HG02840 (cell line): ENCODE results near the gene TWF1.
"Not testable (repeated sequence)": the region's sequence is repeated elsewhere in the genome, so short reads cannot be mapped to it uniquely, and the experiment has no call there.

Experiments used
- ATAC-seq: cut with Tn5 transposase; IDR thresholded peaks from one replicate; pipeline ENCODE4 v1.9.1; 2021; ENCODE audit warnings: mild to moderate bottlenecking, moderate library complexity, moderate number of reproducible peaks; ENCODE audit not compliant: unreplicated experiment, low FRiP score

TWF1 gene

DNA sequence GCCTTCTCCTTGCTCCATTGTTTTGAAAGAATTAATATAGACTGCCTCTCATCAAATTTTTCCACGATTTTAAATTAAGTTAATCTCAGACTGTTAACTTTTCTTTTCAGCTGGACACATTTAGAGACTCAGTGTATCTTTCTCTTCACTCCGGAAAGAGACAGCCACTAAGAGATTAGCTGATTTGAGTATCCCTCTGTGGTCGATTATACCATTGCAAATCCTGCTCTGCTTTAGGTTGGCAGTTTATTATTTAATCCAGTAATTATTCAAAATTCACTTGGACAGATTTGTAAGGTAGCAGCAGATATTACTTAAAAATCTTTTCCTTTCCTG is 588 bp upstream of the TWF1 start:
- no peak for ATAC-seq

DNA sequence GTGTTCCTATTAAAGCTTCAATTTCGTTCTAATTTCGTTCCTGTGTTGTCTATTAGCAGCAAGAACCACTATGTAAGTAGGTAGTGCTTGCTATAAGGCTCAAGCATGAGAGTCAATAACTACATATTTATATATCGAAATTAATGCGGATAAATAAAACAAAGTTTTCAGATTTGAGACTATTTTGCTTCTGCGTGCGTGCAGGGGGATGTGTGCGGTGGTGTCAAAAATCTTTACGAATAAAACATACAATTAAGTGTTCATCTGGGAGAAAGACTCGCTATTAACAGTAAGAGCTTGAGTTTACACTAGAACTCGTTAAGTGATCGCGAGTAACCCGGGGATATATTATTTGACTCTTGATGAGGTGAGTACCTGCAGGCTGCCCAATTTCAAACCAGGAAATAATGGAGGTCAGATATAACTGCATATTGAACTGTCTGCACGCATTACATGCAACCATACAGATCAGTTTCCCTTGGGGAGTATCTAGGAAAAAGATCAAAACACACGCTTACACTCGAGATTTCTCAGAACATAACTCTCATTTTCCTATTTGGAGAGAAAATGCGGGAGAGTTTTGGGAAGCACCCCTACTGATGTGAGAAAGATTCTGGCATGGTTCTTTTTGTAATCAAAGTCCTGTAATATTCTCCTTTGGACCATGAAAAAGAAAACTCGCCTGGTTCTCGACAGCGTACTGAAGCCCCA is 813 bp downstream of the TWF1 start:
- ATAC-seq: no peak

- no peak for ATAC-seq
Measured at GRCh38 chr12:43797561-43798217, 8.4 kb downstream of the TWF1 start.

DNA sequence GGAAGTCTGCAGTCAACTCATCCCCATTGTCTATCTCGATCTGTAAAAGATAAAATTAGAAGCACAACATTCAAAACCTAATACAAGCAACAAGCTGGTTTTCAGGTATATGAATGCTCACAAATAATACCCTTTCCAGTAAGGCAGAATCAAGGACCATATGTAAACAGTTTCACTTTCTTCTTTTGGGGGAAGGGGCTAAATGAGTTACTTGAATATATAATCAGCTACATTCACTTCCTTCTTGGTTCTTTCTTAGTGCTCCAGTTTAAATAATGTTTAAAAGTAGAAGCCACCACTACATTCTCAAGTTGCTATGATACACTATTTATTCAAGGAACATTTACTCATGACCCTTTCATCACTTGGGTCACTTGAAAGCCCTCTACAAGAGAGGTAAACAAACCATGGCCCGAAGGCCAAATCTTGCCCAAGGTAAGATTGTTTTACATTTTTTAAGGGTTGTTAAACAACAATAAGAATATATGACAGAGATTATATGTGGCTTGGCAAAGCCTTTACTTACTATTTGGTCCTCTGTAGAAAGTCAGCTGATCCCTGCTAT is 10.3 kb downstream of the TWF1 start:
- ATAC-seq: no peak

DNA sequence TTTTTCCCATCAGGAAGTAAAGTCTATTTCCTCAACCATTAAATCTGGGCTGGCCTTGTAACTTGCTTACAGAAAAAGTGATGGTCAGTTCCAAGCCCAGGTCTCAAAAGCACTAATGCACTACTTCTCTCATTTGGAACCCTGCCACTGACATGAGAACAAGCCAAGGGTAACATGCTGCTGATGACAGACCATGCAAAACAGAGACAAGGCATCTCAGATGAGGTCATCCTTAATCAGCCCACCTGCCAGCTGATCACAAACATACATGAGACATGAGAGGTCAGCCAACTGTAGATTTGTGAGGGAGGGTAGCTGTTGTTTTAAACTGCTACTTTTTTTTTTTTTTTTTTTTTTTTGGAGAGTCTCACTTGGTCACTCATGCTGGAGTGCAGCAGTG is 16.2 kb downstream of the TWF1 start:
- ATAC-seq: no peak

GRCh38 chr12:43786899-43787693 is 19.0 kb downstream of the TWF1 start:
- no peak for ATAC-seq

DNA sequence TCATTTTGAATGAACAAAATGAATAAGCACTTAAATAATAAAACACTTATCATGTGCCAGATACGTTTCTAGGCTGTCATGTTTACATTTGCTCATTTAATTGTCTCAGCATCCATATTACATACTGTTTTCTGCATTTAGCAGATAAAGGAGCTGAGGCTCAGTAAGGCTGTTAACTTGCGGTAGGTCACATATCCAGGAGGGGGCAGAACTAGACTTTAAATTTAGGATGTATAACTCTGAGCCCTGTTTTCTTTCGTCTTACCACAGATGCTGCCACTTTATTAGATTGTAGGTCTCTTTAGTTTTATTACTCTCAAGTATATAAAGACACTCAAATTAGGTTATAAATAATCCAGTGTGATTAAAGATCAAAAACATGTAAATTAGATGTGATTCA is 29.6 kb downstream of the TWF1 start:
- no peak for ATAC-seq

GRCh38 chr12:43766291-43766690 is 39.8 kb downstream of the TWF1 start:
- ATAC-seq: no peak

GRCh38 chr12:43764528-43764927 is 41.6 kb downstream of the TWF1 start:
- no peak for ATAC-seq

DNA sequence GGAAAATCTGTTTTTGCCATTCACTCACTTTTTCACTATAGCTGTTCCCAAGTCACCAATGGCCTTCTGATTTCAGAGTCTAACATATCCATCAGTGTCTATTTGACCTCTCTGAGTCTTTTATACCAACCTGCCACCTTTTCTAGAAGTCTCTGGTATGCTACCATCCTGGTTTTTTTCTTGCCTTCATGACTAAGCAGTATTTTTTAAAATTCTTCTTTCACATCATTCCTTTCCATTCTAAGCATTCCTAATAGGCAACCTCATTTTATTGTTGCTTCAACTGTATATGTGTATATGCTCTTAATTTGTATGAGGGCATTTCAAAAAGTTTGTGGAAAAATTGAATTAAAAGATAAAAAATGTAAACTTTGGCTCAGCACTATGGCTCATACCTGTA is 42.3 kb downstream of the TWF1 start:
- ATAC-seq: no peak

GRCh38 chr12:43762596-43762995 is 43.5 kb downstream of the TWF1 start:
- no peak for ATAC-seq

DNA sequence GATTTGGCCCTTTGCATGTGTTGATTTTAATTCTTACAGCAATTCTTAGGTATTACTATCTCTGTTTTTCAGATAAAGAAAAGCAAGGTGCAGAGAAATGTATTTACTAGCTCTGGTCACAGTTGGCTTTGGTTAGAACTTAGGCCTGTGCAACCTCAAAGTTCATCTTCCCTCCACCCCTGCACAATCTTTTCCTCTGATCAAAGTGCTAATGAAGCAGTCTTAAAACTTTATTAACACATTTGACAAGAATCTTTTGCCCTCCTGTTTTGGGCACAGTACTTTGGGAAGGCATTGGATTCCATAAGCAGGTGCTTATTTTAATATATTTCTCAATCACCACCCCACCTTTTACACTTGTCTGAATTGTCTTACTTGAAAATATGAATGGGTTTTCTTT is 44.6 kb downstream of the TWF1 start:
- no peak for ATAC-seq

- no peak for ATAC-seq
Measured at GRCh38 chr12:43760396-43760795, 45.7 kb downstream of the TWF1 start.

GRCh38 chr12:43758728-43759563 is 47.2 kb downstream of the TWF1 start, which contains the start of the genes IRAK4 and PUS7L:
Gene IRAK4 (plus strand): TSS chr12:43758951. CDS start chr12:43768112, 9,161 bp downstream.
Gene PUS7L (minus strand): TSS chr12:43758790. CDS start chr12:43755245, 3,545 bp downstream.
- peak; percentile 98 for ATAC-seq

- peak; percentile 0 for ATAC-seq
Measured at GRCh38 chr12:43758247-43758727, 47.8 kb downstream of the TWF1 start.

DNA sequence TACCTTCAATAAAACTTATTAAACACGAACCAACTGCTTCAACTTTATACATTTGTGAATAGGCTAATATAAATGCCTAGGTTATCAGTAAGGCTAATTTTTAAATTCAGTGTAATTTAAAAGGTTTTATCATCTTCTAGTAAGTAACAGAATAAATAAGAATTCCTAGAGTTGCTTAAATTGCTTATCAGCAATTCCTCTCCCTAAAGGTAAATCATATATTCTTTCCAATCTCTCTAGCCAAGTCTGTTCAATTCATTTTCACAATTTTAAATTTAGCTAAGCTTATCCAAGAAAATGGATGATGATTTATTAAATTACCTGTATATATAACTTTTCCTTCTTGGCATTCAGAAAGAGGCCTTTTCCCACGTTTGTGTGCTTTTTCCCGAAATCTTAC is 52.1 kb downstream of the TWF1 start:
- no peak for ATAC-seq

DNA sequence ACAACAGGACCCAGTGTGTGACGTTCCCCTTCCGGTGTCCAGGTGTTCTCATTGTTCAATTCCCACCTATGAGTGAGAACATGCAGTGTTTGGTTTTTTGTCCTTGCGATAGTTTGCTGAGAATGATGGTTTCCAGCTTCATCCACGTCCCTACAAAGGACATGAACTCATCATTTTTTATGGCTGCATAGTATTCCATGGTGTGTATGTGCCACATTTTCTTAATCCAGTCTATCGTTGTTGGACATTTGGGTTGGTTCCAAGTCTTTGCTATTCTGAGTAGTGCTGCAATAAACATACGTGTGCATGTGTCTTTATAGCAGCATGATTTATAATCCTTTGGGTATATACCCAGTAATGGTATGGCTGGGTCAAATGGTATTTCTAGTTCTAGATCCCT is 54.8 kb downstream of the TWF1 start:
- ATAC-seq: not testable (repeated sequence)

DNA sequence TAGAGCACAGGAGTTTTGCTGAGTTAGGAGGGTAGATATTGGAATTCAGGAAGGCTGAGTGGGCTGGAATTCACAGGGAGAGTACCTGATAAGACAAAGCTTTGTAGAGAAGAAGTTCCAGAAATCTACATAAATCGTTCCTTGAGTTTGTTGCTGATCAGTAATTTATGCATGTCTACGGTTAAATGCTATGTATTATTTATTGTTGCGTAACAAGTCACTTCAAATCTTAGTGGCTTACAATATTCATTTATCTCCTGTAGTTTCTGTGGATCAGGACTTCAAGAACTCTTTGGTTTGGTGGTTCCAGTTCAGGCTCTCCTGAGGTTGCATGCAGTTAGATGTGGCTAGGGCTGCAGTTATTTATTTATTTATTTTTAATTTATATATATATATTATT is 55.3 kb downstream of the TWF1 start:
- no peak for ATAC-seq

- ATAC-seq: no peak
Measured at GRCh38 chr12:43749016-43749415, 57.1 kb downstream of the TWF1 start.

DNA sequence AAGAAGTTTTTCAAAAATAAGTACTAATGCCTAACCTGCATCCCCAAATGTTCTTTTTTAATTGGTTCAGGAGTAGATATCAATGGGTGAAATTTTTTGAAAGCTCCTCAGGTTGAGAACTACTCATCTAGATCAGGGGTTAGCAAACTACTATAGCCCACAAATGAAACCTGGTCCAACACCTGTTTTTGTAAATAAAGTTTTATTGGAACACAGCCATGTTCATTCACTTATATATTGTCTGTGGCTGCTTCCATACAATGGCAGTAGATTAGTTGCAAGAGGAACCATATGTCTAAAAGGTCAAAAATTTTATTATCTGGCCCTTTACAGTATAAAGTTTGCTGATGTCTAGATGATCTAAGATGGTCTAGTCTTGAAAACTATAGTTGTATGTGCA is 61.3 kb downstream of the TWF1 start:
- ATAC-seq: no peak
